GM21576 (cell line): ENCODE measurements around the gene DENR.
"Not testable (repeated sequence)": the region's sequence is repeated elsewhere in the genome, so short reads cannot be mapped to it uniquely, and the experiment has no call there.

Source experiments
- ATAC-seq: cut with Tn5 transposase; IDR thresholded peaks from one replicate; pipeline ENCODE4 v1.9.1; 2021; ENCODE audit warnings: mild to moderate bottlenecking, moderate library complexity; ENCODE audit not compliant: unreplicated experiment

Gene DENR

GRCh38 chr12:122752464-122753318 lies at the start of gene DENR:
Gene DENR (plus strand): TSS chr12:122752824. CDS start chr12:122753702, 878 bp downstream.
- ATAC-seq = peak; percentile 90

- ATAC-seq = not testable (repeated sequence)
These were observed 49.6 kb upstream of the DENR start, which contains the start of gene HCAR2 for GRCh38 chr12:122702890-122703611. Gene HCAR2 (minus strand): TSS chr12:122703357. CDS start chr12:122703283, 74 bp downstream.

GRCh38 chr12:122703841-122704240 lies 48.8 kb upstream of the DENR start:
- not testable (repeated sequence) for ATAC-seq

- ATAC-seq = not testable (repeated sequence)
These were observed 43.3 kb upstream of the DENR start for GRCh38 chr12:122709287-122709686.

GRCh38 chr12:122710341-122710740 lies 42.3 kb upstream of the DENR start:
- not testable (repeated sequence) for ATAC-seq

GRCh38 chr12:122711266-122711665 lies 41.4 kb upstream of the DENR start:
- not testable (repeated sequence) for ATAC-seq

- ATAC-seq = not testable (repeated sequence)
These were observed 39.0 kb upstream of the DENR start for GRCh38 chr12:122713491-122714188.

GRCh38 chr12:122715211-122715610 lies 37.4 kb upstream of the DENR start:
- ATAC-seq = not testable (repeated sequence)

GRCh38 chr12:122716658-122717057 lies 36.0 kb upstream of the DENR start, which contains the start of gene HCAR3:
Gene HCAR3 (minus strand): TSS chr12:122716811. CDS start chr12:122716737, 74 bp downstream.
- ATAC-seq = not testable (repeated sequence)

- no peak for ATAC-seq
These were observed 31.5 kb upstream of the DENR start for GRCh38 chr12:122721057-122721545.

- ATAC-seq = no peak
These were observed 30.2 kb upstream of the DENR start for GRCh38 chr12:122722387-122722786.

GRCh38 chr12:122724641-122725243 lies 27.9 kb upstream of the DENR start:
- no peak for ATAC-seq

- ATAC-seq = no peak
These were observed 27.1 kb upstream of the DENR start for GRCh38 chr12:122725452-122726079.

- ATAC-seq = no peak
These were observed 26.5 kb upstream of the DENR start for GRCh38 chr12:122726080-122726558.

- no peak for ATAC-seq
These were observed 22.9 kb upstream of the DENR start for GRCh38 chr12:122729583-122730214.

GRCh38 chr12:122730215-122731014 lies 22.2 kb upstream of the DENR start, which contains the start of gene HCAR1:
Gene HCAR1 (minus strand): TSS chr12:122730844. CDS start chr12:122730339, 505 bp downstream.
- ATAC-seq = no peak

- ATAC-seq = no peak
These were observed 20.5 kb upstream of the DENR start for GRCh38 chr12:122732170-122732569.

- ATAC-seq = no peak
These were observed 20.0 kb upstream of the DENR start for GRCh38 chr12:122732611-122733010.
